Osteocyte (in vitro differentiated cells): Measurements from ENCODE around the gene MED6. TPM values are rescaled to one million over a fixed set of nuclear protein-coding genes. Genes with fewer than 3 reads are reported as not detected.

Source experiments
- DNase-seq: peaks from one replicate; pipeline ENCODE4 v3.0.0; 2021; ENCODE audit warnings: mixed read lengths; ENCODE audit not compliant: unreplicated experiment; ENCODE audit errors: extremely low spot score
- H3K27ac Mint-ChIP-seq: one replicate; pipeline ENCODE4 v1.8.0; 2021; ENCODE audit warnings: mild to moderate bottlenecking, mixed read lengths; ENCODE audit not compliant: unreplicated experiment
- H3K27me3 Mint-ChIP-seq: one replicate; pipeline ENCODE4 v1.8.0; 2021; ENCODE audit warnings: mixed read lengths; ENCODE audit not compliant: unreplicated experiment
- H3K36me3 Mint-ChIP-seq: one replicate; pipeline ENCODE4 v1.8.0; 2021; ENCODE audit warnings: mixed read lengths; ENCODE audit not compliant: unreplicated experiment
- H3K4me1 Mint-ChIP-seq: one replicate; pipeline ENCODE4 v1.8.0; 2021; ENCODE audit warnings: mixed read lengths; ENCODE audit not compliant: unreplicated experiment
- H3K4me3 Mint-ChIP-seq: one replicate; pipeline ENCODE4 v1.8.0; 2021; ENCODE audit warnings: mild to moderate bottlenecking, moderate library complexity, mixed read lengths; ENCODE audit not compliant: unreplicated experiment
- H3K9me3 Mint-ChIP-seq: one replicate; pipeline ENCODE4 v1.8.0; 2021; ENCODE audit warnings: mixed read lengths; ENCODE audit not compliant: unreplicated experiment
- CTCF ChIP-seq: fragments of 200-600 bp; sonication (generic); IDR thresholded peaks from 2 replicates; pipeline ENCODE4 v1.5.0; 2021; ENCODE audit warnings: antibody characterized with exemption, mild to moderate bottlenecking, moderate library complexity
- total RNA-seq: library from RNA; stranded (reverse); gene quantifications from 2 replicates; pipeline ENCODE4 v1.2.1, GENCODE V29; 2021

MED6 gene
- total RNA-seq, 1 donor from 2014 or later, result 36.1 TPM

- Mint-ChIP-seq H3K36me3 (peaks cover 33% of the 10 kb centered on the region), H3K4me1 (no peaks in the 10 kb centered on the region), H3K27ac (no peak overlapping the region), H3K9me3 (peaks cover 27% of the 10 kb centered on the region), H3K4me3 (no peak overlapping the region), H3K27me3 (no peaks in the 10 kb centered on the region)
- no peak for DNase-seq
- TF ChIP-seq CTCF, result no peak
These were observed 63.6 kb downstream of the MED6 start for GRCh38 chr14:70536830-70537229.

- Mint-ChIP-seq H3K9me3 (peaks cover 28% of the 10 kb centered on the region), H3K4me3 (no peak within 1 kb of the TSS), H3K27me3 (no peaks in the 10 kb centered on the region), H3K36me3 (peaks cover 33% of the 10 kb centered on the region), H3K27ac (no peak within 1 kb of the TSS), H3K4me1 (no peaks in the 10 kb centered on the region)
- no peak for TF ChIP-seq CTCF
- no peak for DNase-seq
These were observed 65.6 kb downstream of the MED6 start, which contains the start of gene ADAM20 for GRCh38 chr14:70534904-70535303. Gene ADAM20 (minus strand): TSS chr14:70535004. CDS start chr14:70524757, 10,247 bp downstream.

Other genes with a start within 250 kb of the MED6 start
- gene COX16, start 241.0 kb downstream of the MED6 start, total RNA-seq, result 25.1 and 32.5 TPM in 2 replicates
- 29.5 and 30.8 TPM in 2 replicates for gene SYNJ2BP, start 183.6 kb downstream of the MED6 start, total RNA-seq
- 0.34 TPM in 1 of 2 replicates, not detected in the other for gene ADAM21, start 148.5 kb downstream of the MED6 start, total RNA-seq
- 0.86 and 1.2 TPM in 2 replicates for gene ADAM20, start 65.7 kb downstream of the MED6 start, total RNA-seq
- gene TTC9, start 41.3 kb upstream of the MED6 start, total RNA-seq, result 0.99 and 1.2 TPM in 2 replicates
- 1.3 and 1.4 TPM in 2 replicates for gene MAP3K9, start 208.9 kb upstream of the MED6 start, total RNA-seq